Lower leg skin (tissue), 3 donors: Measurements from ENCODE around the gene GASK1A.

Experiments used
- POLR2A ChIP-seq, 2 donors: fragments of 450-650 bp; IDR thresholded peaks; one replicate each; pipeline ENCODE4 v1.6.1; 2016 to 2017; ENCODE audit warnings: antibody characterized with exemption in 2 of 2, mild to moderate bottlenecking in 1 of 2, moderate library complexity in 1 of 2
- TF ChIP-seq, protein P1 (sequence below), 3 donors: fragments of 450-650 bp; IDR thresholded peaks; one replicate each; pipeline ENCODE4 v1.5.1; 2016; ENCODE audit warnings: antibody characterized with exemption in 3 of 3, mild to moderate bottlenecking in 3 of 3, moderate library complexity in 2 of 3

DNA sequence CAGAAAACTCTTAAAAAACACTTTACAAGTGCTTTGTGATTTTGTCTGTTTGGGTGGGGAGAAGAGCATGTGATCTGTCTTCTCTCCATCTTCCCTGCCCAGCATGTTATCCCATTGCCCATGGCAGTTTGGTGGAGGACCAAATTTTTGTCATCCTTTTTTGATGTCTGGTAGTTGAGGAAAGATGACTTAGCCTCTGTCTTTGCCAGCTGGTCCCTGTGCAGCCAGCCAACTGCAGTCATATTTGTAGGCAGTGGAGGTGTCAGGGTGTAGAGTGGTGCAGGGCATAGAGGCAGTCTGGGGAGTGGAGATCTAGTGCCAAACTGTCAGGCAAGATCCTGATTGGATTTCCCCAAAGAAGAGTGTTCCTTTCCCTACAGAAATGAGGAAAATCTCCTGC lies 40.7 kb downstream of the GASK1A start:
- TF ChIP-seq POLR2A (IDR thresholded peaks at IDR 0.05), result no peak
- TF ChIP-seq, protein P1, sequence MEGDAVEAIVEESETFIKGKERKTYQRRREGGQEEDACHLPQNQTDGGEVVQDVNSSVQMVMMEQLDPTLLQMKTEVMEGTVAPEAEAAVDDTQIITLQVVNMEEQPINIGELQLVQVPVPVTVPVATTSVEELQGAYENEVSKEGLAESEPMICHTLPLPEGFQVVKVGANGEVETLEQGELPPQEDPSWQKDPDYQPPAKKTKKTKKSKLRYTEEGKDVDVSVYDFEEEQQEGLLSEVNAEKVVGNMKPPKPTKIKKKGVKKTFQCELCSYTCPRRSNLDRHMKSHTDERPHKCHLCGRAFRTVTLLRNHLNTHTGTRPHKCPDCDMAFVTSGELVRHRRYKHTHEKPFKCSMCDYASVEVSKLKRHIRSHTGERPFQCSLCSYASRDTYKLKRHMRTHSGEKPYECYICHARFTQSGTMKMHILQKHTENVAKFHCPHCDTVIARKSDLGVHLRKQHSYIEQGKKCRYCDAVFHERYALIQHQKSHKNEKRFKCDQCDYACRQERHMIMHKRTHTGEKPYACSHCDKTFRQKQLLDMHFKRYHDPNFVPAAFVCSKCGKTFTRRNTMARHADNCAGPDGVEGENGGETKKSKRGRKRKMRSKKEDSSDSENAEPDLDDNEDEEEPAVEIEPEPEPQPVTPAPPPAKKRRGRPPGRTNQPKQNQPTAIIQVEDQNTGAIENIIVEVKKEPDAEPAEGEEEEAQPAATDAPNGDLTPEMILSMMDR (IDR thresholded peaks at IDR 0.05), result no peak
